Breast epithelium (tissue), 4 donors: Measurements from ENCODE around the gene INKA1. TPM values are rescaled to one million over a fixed set of nuclear protein-coding genes. Genes with fewer than 3 reads are reported as not detected.

Experiments
- DNase-seq, 2 donors: peaks; one replicate each; pipeline ENCODE4 v3.0.0-alpha.2; 2019; ENCODE audit warnings: low spot score in 2 of 2
- H3K27ac ChIP-seq, 2 donors: fragments of 200-600 bp; sonication (generic) in 1 of 2; one replicate each; pipeline ENCODE4 v1.5.1; 2016 to 2019; ENCODE audit warnings: mild to moderate bottlenecking in 1 of 2
- H3K27me3 ChIP-seq, 2 donors: fragments of 200-600 bp; sonication (generic) in 1 of 2; one replicate each; pipeline versions ENCODE4 v1.5.1 to v1.6.0; 2017 to 2019; ENCODE audit warnings: control low read depth in 1 of 2, mild to moderate bottlenecking in 1 of 2
- H3K36me3 ChIP-seq: fragments of 200-600 bp; one replicate; pipeline ENCODE4 v1.5.1; 2019
- H3K4me1 ChIP-seq, 2 donors: fragments of 200-600 bp; sonication (generic); one replicate each; pipeline ENCODE4 v1.5.1; 2016 to 2019; ENCODE audit warnings: control low read depth in 1 of 2
- H3K4me3 ChIP-seq, 3 donors: fragments of 200-600 bp; sonication (generic); 1 replicate in 2 of 3; 2 replicates in 1 of 3; pipeline ENCODE4 v1.5.1; 2016 to 2019; ENCODE audit warnings: mild to moderate bottlenecking in 3 of 3, moderate library complexity in 2 of 3
- H3K9me3 ChIP-seq, 2 donors: fragments of 200-600 bp; sonication (generic) in 1 of 2; one replicate each; pipeline ENCODE4 v1.5.1; 2016 to 2019; ENCODE audit warnings: control low read depth in 1 of 2
- POLR2A ChIP-seq: fragments of 450-650 bp; IDR thresholded peaks from one replicate; pipeline ENCODE4 v1.6.1; 2016; ENCODE audit warnings: antibody characterized with exemption, mild to moderate bottlenecking, moderate library complexity
- POLR2AphosphoS5 ChIP-seq, 3 donors: sonication (generic); formaldehyde crosslinking; IDR thresholded peaks; one replicate each; pipeline ENCODE4 v1.6.1; 2017; ENCODE audit warnings: antibody characterized with exemption in 3 of 3
- intact Hi-C: fragments of 100-400 bp; cut with DNase I; formaldehyde crosslinking; loops from one replicate; pipeline ENCODE4 v1.15.1; 2023; ENCODE audit warnings: low total_unique reads
- total RNA-seq, 3 donors: library from RNA; depleted of rRNA; stranded (reverse); fragments of >200 nt; gene quantifications; one replicate each; pipeline ENCODE4 v1.1.0, GENCODE V29; 2016
- TF ChIP-seq, protein P1 (sequence below), 3 donors: fragments of 450-650 bp; IDR thresholded peaks; one replicate each; pipeline ENCODE4 v1.5.1; 2016 to 2017; ENCODE audit warnings: antibody characterized with exemption in 3 of 3, mild to moderate bottlenecking in 3 of 3, moderate library complexity in 3 of 3

Gene INKA1
- total RNA-seq, 3 donors from 2014 or later: 2.3 to 4.5 (median 4.2) TPM

DNA sequence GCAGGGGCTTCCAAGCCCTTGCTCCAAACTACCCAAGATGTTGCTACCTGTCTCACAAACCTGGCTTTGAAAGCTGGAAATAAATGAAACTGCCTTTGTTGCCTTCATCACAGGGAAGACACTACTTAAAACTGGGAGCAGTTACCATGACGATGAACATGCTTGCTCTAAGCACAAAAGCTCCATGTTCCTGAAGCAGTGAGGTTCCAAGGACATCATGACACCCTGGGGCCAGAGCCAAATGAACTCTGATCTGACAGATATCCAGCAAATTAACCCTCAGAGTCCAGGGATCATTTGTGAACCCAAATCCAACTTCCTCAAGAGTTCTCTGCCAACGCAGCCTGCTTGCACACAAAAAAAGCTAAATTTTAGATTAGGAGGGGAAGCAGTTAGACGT is 42.6 kb downstream of the INKA1 start:
- TF ChIP-seq POLR2AphosphoS5 (IDR thresholded peaks at IDR 0.05): no peak
- TF ChIP-seq, protein P1, sequence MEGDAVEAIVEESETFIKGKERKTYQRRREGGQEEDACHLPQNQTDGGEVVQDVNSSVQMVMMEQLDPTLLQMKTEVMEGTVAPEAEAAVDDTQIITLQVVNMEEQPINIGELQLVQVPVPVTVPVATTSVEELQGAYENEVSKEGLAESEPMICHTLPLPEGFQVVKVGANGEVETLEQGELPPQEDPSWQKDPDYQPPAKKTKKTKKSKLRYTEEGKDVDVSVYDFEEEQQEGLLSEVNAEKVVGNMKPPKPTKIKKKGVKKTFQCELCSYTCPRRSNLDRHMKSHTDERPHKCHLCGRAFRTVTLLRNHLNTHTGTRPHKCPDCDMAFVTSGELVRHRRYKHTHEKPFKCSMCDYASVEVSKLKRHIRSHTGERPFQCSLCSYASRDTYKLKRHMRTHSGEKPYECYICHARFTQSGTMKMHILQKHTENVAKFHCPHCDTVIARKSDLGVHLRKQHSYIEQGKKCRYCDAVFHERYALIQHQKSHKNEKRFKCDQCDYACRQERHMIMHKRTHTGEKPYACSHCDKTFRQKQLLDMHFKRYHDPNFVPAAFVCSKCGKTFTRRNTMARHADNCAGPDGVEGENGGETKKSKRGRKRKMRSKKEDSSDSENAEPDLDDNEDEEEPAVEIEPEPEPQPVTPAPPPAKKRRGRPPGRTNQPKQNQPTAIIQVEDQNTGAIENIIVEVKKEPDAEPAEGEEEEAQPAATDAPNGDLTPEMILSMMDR (IDR thresholded peaks at IDR 0.05): no peak
- TF ChIP-seq POLR2A: no peak
- Histone ChIP-seq H3K36me3 (no peaks in the 10 kb centered on the region), H3K4me1 (no peaks in the 10 kb centered on the region), H3K27ac (no peak overlapping the region), H3K27me3 (no peaks in the 10 kb centered on the region), H3K9me3 (no peaks in the 10 kb centered on the region), H3K4me3 (no peak overlapping the region)
- no peak for DNase-seq
- intact Hi-C loops: no loop called here

Other genes starting within 250 kb of the INKA1 start
- under 1 TPM; 0.15 to 0.48 (median 0.33) TPM for gene BSN, start 248.8 kb upstream of the INKA1 start, total RNA-seq
- gene APEH, start 128.9 kb upstream of the INKA1 start, total RNA-seq: 10 to 100 TPM; 69.5 to 80.0 (median 70.1) TPM
- 10 to 100 TPM in 2 of 3 donors, 1 to 10 TPM in 1; 9.3 to 23.6 (median 21.2) TPM for gene MST1, start 113.8 kb upstream of the INKA1 start, total RNA-seq
- 10 to 100 TPM; 22.1 to 29.8 (median 26.2) TPM for gene RNF123, start 113.7 kb upstream of the INKA1 start, total RNA-seq
- gene AMIGO3, start 83.6 kb upstream of the INKA1 start, total RNA-seq: 1 to 10 TPM in 2 of 3 donors, under 1 TPM in 1; 0.98 to 1.3 (median 1.0) TPM
- gene GMPPB, start 79.3 kb upstream of the INKA1 start, total RNA-seq: 10 to 100 TPM; 17.4 to 40.0 (median 21.2) TPM
- gene IP6K1, start 16.7 kb upstream of the INKA1 start, total RNA-seq: 10 to 100 TPM; 24.8 to 45.9 (median 45.8) TPM
- not detected for gene CDHR4, start 3.4 kb upstream of the INKA1 start, total RNA-seq
- 10 to 100 TPM; 26.4 to 77.4 (median 50.5) TPM for gene UBA7, start 10.7 kb downstream of the INKA1 start, total RNA-seq
- gene TRAIP, start 53.3 kb downstream of the INKA1 start, total RNA-seq: 1 to 10 TPM; 1.6 to 2.0 (median 1.9) TPM
- 1 to 10 TPM in 1 of 3 donors, not detected in 2; 1.5 TPM for gene CAMKV, start 66.6 kb downstream of the INKA1 start, total RNA-seq
- gene MST1R, start 100.6 kb downstream of the INKA1 start, total RNA-seq: 10 to 100 TPM in 1 of 3 donors, 1 to 10 TPM in 1, under 1 TPM in 1; 0.16 to 11.9 (median 7.5) TPM
- gene MON1A, start 126.5 kb downstream of the INKA1 start, total RNA-seq: 10 to 100 TPM in 2 of 3 donors, 1 to 10 TPM in 1; 9.1 to 12.5 (median 11.3) TPM
- gene RBM6, start 136.9 kb downstream of the INKA1 start, total RNA-seq: 100 to 1,000 TPM in 2 of 3 donors, 10 to 100 TPM in 1; 92.2 to 158 (median 154) TPM